HG03558 (cell line): ENCODE results near the gene INVS.
"Not testable (repeated sequence)": the region's sequence is repeated elsewhere in the genome, so short reads cannot be mapped to it uniquely, and the experiment has no call there.

Experiments used
- ATAC-seq: cut with Tn5 transposase; IDR thresholded peaks from one replicate; pipeline ENCODE4 v1.9.1; 2021; ENCODE audit warnings: moderate number of reproducible peaks; ENCODE audit not compliant: unreplicated experiment; ENCODE audit errors: extremely low read depth

Gene INVS

DNA sequence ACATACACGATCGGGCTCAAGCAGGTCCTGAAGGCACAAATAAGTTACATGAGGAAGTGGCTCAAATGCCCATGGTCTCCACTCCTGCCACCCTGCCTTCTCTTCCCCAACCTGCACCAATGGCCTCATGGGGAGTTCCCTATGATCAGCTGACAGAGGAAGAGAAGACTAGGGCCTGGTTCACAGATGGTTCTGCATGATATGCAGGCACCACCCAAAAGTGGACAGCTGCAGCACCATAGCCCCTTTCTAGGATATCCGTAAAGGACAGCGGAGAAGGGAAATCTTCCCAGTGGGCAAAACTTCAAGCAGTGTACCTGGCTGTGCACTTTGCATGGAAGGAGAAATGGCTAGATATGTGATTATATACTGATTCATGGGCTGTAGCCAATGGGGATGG is 22.8 kb upstream of the INVS start:
- not testable (repeated sequence) for ATAC-seq

DNA sequence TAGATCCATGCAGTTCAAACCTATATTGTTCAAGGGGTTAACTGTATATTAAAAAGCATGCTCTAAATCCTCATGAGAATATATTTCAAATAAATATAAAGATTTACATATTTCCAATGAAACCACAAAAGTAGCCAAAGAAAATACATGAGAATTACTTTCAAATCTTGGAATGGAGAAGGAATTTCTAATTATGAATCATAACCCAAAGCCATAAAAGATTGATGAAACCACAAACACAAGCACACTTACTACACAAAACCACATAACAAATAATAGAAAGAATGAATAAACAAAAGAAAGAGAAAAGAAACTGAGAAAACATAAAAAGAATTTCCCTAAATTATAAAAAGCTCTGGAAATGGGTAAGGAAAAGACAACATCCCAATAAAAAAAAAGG is 16.3 kb upstream of the INVS start:
- ATAC-seq = no peak

DNA sequence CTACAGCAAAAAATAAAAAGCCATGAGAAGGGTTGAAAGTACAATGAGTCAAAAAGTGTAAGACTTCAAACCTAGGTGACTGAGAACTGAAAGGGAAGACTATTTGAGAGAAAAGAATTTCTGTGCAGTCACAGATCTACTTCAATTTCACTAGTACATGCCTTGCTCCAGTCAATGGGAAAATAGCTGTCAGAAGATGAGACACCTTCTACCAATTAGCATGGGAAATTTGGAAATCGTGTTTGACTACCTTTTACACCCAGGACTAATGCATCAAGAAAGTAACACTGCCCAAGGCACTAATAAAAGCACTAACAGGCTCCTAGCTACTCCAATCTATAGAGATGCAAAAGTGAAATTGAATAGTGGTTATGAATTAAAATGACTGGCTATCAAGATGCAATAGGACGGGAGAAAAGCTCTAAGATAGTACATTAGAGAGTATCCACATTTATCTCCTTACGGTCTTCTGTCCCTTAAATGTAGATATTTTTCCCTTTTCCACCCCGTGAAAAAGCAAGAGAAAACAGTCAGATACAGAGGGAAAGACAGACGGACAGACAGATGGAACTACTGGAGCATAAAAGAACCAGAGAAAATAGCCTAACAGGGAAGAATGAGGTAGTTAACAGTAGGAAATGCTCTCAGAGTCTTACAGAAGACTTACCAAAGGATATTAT is 15.5 kb upstream of the INVS start:
- ATAC-seq = peak; percentile 29

DNA sequence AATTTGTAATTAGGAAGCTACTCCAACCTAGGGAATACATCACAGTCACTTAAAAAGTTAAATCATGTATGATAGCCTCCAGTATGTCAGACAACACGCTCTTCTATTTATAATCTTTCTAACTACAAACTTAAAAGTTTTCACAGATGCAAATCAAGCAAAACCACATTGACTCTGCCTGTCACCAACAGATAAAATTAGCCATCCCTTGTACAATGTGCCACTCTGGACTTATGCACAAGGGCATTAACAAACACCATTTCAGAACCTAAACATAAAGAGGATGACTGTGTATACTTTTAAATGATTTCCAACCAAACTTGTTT is 15.0 kb upstream of the INVS start:
- no peak for ATAC-seq

DNA sequence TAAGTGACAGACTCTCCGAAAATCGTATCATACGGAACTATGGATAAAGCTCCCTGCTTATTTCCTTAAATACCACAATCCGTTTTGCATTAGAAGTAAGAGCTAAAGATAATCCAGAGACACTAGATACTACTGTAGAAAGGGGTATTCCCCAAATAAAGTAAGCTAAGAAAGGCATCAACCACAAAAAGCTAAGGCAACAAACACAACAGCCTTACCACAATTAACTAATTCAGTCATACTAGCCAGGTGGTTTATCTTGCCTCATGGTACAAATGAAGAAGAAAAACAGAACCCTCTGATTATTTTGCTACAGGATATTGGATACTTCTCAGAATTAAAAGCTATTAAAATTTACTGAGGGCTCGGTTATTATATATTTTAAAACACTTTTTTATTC is 14.3 kb upstream of the INVS start:
- peak; percentile 84 for ATAC-seq

DNA sequence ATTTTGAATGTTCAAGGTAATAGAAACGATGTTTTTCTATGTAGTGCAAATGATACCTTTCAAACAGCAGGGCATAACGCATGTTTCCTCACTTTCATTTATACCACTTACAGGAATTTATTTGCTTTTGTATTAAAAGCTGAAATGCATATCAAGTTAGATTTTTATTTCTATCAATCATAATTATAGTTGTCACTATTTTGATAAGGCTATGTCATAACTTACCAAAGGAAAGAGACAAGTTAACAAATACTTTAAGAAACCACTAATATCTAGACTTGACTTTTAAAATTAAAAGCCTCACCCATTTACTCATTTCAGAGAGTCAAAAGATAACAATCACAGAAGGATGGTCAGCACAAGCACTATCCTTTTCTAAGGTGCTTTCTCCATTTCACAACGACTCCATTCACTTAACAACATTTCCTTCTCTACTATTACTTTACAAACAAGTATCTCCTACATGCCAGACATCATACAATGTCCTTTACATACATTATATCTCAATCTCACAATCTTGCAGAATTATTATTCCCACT is 12.9 kb upstream of the INVS start:
- ATAC-seq = no peak

DNA sequence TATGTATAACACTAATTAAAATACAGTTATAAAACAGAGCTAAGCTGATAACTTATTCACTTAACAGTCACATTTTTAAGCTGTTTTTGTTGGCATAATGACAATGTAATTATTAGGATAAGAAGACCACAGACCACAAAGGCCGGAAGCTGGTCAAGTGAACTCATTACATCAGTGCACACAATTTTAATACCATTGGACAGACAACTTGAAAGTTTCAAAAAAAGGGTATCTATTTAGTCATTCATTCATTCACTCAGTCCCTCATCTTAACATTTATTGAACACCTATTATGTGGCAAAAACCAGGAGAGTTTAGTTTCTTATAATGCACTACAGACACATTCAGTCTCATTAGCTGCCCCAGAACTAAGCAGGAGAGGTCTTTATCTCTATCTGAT is 11.8 kb upstream of the INVS start:
- no peak for ATAC-seq

DNA sequence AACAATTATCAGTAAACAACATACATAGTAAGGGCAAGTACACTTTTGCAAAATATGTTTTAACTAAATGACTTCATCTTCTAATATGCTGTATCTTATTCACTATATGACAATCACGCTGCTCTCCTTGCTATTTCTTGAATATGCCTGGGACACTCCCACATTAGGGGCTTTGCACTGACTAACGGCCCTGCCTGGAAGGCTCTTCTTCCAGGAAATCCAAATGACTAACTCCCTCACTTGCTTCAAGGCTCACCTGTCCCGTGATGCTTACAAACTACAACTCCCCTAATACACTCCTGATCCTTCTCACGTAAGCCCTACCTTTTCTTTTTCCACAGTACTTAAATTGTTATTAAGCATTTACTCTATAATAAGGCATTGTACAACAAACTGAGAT is 10.8 kb upstream of the INVS start:
- ATAC-seq = no peak

DNA sequence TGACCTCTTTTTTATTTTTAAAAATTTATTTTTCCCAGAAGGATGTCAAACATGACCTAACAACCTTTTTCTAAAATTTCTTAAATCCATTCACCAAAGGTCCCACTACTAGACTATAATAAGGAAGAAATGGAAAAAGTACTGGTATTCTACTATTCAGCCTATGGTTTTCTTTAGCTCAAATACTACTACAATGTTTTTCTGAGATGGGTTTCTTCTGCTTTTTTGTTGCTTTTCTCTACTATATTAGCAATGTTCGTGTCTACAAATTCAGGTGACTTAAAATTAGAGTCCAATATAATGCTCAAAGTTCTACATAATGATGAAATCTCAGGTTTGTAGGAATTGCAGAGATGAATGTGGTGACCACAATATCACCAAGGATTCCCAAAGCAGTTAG is 8.2 kb upstream of the INVS start:
- ATAC-seq = no peak

DNA sequence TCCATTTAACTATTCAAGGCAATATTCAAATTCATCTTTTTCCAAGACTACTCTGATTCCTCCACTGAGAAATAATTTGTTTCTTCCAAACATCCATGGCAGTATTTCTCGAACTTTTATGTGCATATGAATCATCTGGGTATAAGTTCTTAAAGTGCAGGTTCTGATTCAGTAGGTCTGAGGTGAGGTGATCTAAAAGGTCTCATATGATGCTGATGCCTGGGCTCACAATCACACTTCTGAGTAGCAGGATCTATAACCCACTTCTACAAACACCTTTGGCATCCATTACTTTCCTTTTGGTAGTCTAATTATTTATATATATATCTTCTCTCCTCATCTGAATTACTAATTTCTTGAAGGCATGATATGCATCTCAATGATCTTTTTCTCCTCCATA is 7.4 kb upstream of the INVS start:
- ATAC-seq = no peak

DNA sequence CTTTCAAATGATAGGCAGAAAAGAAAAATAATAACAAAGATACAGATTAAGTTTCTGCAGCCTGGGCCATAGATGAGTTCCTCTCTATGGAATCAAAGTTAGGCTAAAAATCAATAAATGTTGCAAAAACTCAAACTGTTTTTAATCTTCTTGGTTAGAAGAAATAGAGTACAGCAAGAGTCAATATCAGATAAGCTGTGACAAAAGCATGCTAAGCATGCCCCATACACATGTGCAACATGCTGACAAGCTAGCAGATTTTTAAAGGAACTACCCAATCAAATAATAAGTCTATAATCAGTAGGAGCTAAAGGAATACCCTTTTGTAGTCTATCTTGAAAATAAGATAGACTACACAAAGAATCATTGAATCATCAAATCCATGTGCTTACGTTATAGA is 7.0 kb upstream of the INVS start:
- ATAC-seq = no peak

DNA sequence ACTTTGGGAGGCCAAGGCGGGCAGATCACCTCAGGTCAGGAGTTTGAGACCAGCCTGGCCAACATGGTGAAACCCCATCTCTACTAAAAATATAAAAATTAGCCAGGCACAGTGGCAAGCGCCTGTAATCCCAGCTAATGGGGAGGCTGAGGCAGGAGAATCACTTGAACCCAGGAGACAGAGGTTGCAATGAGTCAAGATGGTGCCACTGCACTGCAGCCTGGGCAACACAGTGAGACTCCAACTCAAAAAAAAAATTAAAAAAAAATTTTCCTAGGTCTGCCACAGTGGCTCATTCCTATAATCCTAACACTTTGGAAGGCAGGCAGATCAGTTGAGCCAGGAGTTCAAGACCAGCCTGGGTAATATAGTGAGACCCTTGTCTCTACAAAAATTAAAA is 4.6 kb upstream of the INVS start:
- ATAC-seq = not testable (repeated sequence)

DNA sequence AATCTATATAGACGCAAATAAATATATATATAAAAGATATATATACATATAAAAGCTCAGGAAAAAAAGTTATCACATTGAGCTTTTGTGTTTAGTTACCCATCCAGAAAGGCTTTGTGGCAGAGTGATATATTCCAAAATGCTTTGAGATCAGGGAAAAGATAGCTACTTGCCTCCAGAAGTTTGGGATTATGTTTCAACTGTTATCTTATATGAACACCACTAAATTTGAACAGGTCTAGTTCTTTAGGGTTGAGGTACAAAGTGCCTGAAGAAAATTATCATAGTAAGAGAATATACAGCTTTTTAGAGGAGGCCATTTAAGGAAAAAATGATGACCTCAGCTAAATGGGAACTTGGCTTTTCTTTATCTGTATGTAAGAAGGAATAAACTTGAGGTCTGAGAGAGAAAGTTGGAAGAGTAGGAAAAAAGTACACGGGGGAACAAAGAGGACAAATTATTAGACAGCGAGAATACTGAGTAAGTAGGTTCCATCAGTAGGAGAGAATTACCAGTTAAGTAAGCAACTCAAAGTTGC is 2.6 kb upstream of the INVS start:
- ATAC-seq = no peak

DNA sequence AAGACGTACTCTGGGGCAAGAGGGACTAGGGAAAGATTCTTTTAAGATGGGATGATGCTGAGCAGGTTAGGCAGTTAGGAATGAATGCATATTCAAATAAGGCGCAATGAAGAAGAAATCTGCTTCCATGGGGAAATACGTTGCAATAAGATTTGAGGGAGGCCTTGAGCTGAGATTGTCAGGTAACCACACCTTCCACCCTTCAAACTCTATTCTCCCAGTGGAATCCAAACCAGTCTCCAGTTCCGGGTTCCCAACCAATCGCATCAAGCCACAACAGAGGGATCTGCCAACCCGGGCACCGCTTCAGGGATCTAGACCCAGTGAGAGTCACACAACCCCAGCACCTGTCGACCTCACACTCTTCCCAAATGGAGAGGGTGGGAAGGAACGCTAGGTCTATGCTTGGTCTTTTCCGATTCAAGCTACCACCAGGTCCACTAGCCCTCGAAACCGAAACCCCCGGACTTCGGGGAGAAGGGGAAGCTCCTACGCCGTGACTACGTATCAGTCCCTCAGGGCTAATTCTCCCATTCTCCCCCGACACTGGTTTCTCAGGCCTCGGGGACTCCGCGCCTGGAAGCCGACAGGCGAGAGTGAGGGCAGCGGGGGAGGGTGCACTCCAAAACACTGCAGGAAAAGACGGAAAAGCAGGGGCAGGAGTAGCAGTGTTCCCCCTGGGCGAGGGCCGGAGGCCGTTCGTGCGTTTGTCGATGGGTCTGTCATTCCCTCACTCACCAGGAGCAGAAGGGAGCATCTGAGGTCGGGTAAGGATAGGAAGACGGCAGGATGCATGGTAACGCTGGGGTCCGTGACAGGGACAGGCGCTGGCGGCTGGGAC is 777 bp upstream of the INVS start:
- no peak for ATAC-seq

DNA sequence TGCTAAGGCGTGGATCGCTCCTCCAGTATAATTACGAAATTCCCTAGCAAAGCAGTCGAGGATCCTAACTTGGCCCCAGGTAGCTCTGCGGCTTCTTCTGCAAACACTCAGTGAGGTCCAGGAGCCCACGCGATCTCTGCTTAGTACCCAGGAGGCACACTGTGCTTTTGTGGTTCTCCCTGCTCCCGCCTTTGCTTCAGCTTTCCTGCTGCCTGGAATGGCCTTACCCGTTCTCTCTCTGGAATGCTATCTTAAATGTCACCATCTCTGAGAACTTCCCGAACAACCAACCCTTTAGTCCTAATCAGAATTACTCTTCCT is 639 bp downstream of the INVS start:
- no peak for ATAC-seq

DNA sequence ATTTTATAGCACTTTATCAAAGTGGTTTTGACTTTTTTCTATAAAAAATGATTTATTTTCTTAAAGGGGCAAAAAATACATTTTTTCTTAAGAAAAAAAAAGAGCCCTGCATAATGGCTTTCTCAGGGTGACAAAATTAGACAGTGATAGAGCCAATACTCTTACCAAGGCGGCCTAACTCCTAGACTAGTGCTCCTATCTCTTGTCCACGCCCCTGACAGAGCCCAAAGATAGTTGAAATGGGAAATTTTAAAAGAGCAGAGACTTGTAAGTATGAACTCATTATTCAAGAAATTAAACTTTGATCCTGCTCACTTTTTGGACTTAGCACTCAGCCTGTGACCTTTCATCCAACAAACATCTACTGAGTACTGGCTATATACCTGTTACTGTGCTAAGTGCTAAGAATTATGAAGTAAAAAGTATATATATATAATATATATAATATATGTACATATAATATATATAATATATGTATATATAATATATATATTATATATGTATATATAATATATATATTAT is 1.2 kb downstream of the INVS start:
- no peak for ATAC-seq

DNA sequence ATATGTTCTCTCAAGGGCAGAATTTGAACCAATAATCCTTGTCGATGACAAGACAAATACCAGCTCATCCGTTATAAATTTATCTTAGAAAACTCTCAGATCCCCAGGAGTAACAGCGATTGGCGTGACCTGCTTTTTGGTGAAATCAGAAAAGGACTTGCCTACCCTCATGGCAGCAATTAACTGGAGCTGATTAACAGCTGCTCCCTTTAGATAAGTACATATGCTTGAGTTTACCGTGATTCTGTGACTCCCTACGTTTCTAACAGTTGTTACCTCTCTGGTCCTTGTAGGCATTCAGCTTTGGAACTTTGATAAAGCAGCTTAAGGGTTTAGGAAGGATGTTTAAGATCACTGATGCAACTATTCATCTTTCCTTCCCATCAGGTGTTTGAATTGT is 2.6 kb downstream of the INVS start:
- no peak for ATAC-seq

DNA sequence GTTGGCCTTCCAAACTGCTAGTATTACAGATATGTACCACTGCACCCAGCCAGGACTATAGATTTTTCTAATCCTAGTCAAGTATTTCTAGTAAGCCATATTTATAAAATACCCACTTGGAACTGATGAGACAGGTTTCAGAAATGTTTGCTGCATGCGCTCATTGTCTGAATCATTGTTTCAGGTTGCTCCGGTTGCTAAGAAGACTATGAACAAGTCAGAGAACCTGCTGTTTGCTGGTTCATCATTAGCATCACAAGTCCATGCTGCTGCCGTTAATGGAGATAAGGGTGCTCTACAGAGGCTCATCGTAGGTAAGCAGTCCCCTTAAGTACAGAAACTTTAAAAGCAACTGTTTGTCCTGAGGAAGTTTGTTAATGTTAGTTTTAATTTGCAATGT is 5.3 kb downstream of the INVS start:
- no peak for ATAC-seq

DNA sequence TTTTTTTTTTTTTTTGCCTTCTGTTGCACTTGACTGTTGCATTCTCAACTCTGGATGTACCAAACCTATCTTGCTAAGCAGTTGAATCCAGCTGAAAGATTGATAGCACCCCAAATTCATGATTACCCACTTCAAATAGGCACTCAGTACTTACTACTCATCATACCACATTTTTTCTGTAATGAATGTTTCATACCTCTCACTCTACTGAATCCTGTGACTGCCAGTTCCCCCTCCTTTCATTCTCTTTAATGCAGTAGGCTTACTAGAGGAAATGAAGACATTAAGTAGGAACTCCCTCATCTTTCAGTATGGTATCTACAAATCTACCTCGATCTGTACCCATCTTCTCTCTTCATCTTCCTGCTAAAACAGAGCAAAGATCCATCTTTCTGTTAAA is 6.8 kb downstream of the INVS start:
- no peak for ATAC-seq

DNA sequence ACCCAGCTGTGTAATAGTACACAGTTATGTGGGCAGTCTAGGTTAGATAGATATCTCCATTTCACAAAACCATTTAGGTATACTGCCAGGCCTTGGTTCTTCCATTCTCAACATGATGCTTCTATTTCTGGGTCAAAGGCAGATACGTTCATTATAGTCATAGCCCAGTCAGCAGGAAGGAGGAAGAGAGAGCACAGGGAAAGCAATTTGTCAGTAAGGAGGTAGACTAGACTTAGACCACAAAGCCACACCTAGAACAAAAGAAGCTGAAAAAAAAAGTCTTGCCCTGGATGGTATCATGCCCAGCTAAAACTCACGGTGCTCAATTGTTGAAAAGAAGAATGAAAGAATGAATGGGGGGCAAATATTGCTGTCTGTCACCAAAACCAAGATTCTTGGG is 7.6 kb downstream of the INVS start:
- no peak for ATAC-seq

DNA sequence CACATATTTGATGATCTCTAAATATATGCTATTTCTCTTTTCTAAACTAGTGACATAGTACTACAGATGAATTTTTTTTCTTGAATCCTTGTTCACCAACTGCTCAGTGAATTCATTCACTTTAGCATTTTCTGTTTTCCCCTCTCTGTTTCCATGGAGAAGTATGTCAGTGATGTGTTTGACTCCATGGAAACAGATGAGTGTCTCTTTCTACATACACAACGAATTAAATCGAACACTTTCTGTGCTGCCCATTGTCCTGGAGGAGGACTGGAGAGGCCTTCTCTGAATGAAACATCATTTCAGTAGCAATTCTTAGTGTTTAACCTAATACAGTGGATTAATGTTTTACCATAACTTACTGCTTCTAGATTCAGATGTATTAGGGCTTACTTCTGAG is 9.5 kb downstream of the INVS start:
- no peak for ATAC-seq

DNA sequence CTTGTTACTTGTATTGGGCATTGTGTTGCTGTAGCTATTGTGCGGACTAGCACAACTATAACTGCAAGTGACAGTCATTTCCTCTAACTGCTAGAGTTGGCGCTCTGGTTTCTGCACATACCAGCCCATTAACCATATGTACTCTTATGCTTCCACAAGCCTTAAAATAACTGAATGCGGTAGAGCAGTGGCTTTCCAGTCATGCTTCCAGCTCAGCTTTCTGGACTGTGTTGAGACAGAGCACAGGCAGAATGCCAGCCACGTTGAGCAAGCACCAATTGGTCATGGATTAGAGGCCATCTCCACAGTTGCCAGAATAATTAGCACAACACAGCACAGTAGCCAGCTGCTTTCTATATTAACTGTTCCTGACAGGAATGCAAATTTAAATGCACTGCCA is 12.2 kb downstream of the INVS start:
- ATAC-seq = no peak
